GM21619 (cell line): ENCODE measurements around the gene FAM13B.
"Not testable (repeated sequence)": the region's sequence is repeated elsewhere in the genome, so short reads cannot be mapped to it uniquely, and the experiment has no call there.

Experiments used
- ATAC-seq: cut with Tn5 transposase; IDR thresholded peaks from one replicate; pipeline ENCODE4 v1.9.1; 2021; ENCODE audit not compliant: unreplicated experiment

The FAM13B gene

GRCh38 chr5:137989419-137989818, 43.5 kb downstream of the FAM13B start:
- ATAC-seq: no peak

GRCh38 chr5:137975208-137975607, 57.7 kb downstream of the FAM13B start:
- ATAC-seq: no peak

- not testable (repeated sequence) for ATAC-seq
Measured at GRCh38 chr5:137970384-137970783, 62.5 kb downstream of the FAM13B start.

- no peak for ATAC-seq
Measured at GRCh38 chr5:137960819-137961218, 72.1 kb downstream of the FAM13B start.

- ATAC-seq: no peak
Measured at GRCh38 chr5:137960141-137960540, 72.7 kb downstream of the FAM13B start.

GRCh38 chr5:137959488-137959887, 73.4 kb downstream of the FAM13B start:
- no peak for ATAC-seq

- ATAC-seq: no peak
Measured at GRCh38 chr5:137957948-137958347, 74.9 kb downstream of the FAM13B start.

GRCh38 chr5:137954131-137954879, 78.6 kb downstream of the FAM13B start:
- no peak for ATAC-seq

GRCh38 chr5:137945825-137946224, 87.1 kb downstream of the FAM13B start:
- ATAC-seq: no peak

- ATAC-seq: not testable (repeated sequence)
Measured at GRCh38 chr5:137944280-137944679, 88.6 kb downstream of the FAM13B start.

GRCh38 chr5:137939331-137939730, 93.5 kb downstream of the FAM13B start:
- no peak for ATAC-seq

GRCh38 chr5:137938751-137939143, 94.1 kb downstream of the FAM13B start:
- ATAC-seq: peak; percentile 55

GRCh38 chr5:137937994-137938750, 94.7 kb downstream of the FAM13B start:
- no peak for ATAC-seq

- no peak for ATAC-seq
Measured at GRCh38 chr5:137935694-137936093, 97.2 kb downstream of the FAM13B start.

- ATAC-seq: peak; percentile 48
Measured at GRCh38 chr5:137935190-137935589, 97.7 kb downstream of the FAM13B start.

GRCh38 chr5:137933491-137933911, 99.4 kb downstream of the FAM13B start:
- ATAC-seq: no peak

- no peak for ATAC-seq
Measured at GRCh38 chr5:137932800-137933199, 100.1 kb downstream of the FAM13B start.

GRCh38 chr5:137923856-137924255, 109.0 kb downstream of the FAM13B start:
- no peak for ATAC-seq

- ATAC-seq: no peak
Measured at GRCh38 chr5:137921931-137922330, 110.9 kb downstream of the FAM13B start.

- ATAC-seq: no peak
Measured at GRCh38 chr5:137916923-137917322, 116.0 kb downstream of the FAM13B start.

- no peak for ATAC-seq
Measured at GRCh38 chr5:137914758-137915157, 118.1 kb downstream of the FAM13B start.

- no peak for ATAC-seq
Measured at GRCh38 chr5:137902408-137903133, 130.3 kb downstream of the FAM13B start.
